ENCODE data around the gene FRMPD1.
"Not testable (repeated sequence)": the region's sequence is repeated elsewhere in the genome, so short reads cannot be mapped to it uniquely, and the experiment has no call there.

FRMPD1 gene

DNA sequence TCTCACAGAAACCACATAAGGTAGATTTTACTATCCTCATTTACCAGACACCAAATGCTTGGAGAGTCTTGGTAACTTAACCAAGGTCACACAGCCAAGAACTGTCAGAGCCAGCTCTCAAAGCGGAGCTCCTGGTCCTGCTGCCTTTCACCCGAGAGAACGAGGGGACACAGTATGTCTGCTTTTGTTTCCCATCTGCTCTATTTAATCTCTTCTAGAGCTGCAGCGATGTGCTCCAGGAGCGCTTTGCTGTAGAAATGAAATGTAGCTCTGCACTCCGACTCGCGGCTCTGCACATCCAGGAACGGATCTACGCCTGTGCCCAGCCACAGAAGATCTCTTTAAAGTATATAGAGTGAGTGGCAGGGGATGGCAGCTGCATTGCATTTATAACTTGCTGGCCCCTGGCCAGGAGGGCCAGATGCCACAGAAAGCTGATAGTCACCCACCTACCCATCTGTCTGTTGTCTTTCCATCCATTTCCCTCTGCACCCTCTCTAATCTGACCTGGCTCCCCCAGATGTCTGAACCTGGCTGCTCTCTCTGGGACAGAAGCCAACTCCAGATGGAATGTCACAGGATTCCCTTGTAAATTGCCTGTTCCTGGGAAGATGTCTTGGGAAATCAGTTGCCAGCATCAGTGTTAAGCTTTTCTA lies 81.5 kb downstream of the FRMPD1 start:
- no peak for DNase-seq (ENCODE audit: low spot score)

DNA sequence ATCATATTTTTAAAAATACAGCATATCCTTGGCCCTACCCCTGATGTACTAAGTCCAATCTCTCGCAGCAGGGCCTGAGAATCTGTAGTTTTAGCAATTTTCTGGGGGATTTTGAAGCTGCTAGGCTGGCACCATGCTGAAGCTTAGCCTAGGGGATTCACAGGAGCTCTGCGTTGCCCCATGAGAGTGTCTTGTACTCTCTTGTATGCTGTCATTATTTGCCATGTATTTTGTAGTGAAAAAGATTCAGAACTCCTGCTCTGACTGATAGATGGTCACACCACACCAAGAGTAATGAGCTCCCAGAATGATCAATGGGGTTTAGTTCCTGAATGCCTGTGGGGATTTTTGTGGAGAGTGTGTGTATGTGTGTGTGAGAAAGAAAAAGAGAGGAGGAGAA lies 82.2 kb downstream of the FRMPD1 start:
- no peak for DNase-seq (ENCODE audit: low spot score)
- FAIRE-seq = no peak

More for the DNA sequence above, 81.5 kb downstream of the FRMPD1 start:
- no peak for FAIRE-seq

DNA sequence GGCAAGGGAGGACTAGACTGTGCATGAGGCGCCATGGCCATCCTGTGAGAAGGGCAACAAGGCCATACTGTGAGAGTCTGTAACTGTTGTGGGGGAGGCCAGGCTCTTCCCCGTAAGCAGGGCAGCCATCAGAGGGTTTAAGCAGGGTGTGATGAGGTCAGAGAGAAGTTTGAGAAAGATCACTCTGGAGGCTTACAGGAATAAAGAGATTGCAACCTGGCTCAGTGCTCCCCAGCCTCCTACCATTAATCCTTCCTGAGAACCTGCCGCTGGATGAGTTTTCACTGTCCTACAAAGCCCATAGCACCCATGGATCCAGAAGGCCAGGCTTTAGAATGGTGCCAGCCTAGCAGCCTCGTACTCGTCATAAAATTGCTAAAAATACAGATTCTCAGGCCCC lies 88.5 kb downstream of the FRMPD1 start:
- no peak for FAIRE-seq
- no peak for DNase-seq (ENCODE audit: low spot score)

DNA sequence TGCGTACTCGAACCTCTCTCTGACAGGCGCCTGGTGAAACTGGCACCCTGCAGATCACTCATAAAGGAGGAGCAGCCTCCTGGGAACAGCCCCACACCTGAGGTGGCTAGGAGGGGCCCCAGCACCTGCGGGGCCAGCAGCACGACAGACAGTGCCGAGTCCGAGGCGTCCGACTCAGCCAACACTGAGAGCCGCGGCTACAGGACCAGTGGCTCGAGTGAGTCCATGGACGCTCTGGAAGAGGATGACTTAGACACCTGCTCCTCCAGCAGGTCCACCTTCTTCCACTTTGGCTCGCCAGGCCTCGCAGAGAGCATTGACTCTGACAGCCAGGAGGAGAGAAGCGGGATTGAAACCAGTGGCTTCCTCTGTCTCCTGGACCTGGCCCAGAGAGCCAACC lies 89.4 kb downstream of the FRMPD1 start:
- FAIRE-seq = no peak
- no peak for DNase-seq (ENCODE audit: low spot score)

DNA sequence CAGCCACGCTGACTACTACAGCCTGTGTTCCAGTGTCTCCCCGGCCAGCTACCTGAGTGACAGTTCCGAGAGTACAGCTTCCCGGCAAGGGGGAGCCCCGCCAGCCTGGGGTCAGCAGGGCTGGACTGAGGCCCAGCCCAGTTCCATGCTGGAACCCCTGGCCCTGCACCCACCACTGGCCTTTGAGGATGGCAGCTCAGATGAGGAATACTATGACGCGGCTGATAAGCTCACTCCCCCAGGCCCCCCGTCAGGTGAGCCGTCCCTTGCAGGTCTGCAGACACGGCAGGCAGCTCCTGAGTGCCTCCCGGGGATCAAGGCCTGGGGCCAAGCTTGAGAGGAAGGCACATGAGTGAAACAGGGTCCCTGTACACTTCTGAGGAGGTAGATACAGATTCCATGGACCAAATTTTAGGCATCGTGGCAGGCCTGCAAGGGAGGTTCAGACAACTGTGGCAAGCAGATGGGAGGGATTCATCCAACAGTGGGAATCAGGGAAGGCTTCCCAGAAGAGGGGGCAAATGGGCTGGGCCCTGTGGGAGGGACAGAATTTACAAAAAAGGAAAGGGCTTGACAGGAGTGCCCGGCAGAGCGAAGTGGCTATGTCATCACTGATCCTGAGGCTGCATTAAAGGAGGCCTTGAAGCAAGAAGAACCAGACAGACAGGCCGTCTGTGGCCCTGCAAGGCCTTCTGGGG lies 90.0 kb downstream of the FRMPD1 start:
- peak; percentile 35 for FAIRE-seq
- no peak for DNase-seq (ENCODE audit: low spot score)

DNA sequence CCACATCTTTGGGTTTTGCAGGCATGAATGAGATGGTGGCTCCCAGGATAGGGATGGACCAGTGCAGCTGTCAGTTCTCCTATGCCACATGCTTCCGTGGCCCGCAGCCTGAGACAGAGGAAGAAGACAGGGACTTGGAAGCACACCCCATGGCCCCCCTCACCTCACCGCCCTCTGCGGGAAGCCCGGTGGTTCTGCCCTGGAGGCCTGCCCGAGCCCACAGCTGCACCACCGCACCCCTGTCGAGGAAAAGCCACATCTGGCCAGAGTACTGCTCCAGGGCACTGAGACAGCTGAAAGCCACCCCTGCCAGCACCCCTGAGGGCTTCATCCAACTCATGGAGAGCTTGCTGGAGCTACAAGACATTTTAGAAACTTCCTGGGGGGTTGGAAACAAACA lies 95.2 kb downstream of the FRMPD1 start:
- DNase-seq (ENCODE audit: low spot score) (no peak), FAIRE-seq (no peak)

DNA sequence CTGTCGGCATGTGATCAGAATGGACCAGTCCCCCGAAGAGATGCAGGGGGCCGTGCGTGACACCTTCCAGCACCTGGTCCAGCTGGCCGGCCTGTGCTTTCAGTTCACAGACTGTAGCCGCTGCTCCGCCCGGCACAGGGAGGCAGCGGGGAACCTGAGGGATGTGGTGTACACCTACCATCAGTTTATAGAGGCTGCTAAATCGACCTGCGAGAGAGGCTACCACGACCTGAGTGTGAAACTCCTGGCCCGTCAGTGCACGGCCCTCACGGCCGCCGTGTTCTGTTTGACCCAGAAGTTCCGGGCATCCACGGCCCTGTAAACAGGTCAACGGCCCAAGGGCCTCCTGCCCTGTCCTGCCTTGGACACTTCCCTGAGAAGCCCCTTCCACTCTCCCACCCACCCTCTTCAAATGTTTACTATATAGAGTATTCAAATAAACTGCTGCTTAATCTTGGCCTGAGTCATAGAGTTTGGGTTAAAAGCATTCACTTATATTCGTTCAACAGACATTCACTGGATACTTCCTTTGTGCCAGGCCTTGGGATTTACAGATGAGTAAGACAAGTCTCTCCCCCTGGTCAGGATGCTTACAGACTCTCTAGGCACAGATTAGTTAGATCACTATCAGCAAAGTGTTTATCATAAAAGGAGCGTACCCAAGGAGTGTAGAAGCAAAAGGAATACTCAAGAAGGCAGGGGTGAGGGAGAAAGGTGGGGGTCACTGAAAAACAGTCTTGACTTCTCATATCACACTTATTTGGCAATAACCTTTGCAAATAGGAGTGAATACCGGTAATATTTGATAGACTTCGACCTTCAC lies 95.9 kb downstream of the FRMPD1 start:
- FAIRE-seq (no peak), DNase-seq (ENCODE audit: low spot score) (no peak)

DNA sequence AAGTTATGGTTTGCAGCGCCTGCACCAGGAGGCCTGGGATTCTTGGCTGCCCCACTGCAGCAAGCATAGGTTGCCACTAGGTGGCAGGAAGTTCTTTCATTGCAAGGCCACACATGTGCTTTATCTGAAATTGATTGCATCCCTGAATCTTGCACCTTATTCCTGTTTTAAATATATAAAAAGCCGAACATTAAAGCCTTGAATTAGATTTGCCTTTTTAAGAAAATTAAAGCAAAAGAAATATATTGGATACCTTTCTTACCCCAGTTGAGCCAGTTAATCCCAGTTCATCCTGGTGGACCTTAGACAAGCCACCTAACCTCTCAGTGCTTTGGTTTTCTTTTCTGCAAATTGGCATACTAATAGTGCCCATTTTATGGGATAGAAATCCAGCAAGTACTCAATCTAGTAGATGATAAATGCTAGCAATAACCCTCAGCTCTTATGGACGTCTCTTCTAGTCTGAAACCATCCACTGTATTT lies 96.6 kb downstream of the FRMPD1 start:
- DNase-seq (ENCODE audit: low spot score) (peak; percentile 83), FAIRE-seq (no peak)

DNA sequence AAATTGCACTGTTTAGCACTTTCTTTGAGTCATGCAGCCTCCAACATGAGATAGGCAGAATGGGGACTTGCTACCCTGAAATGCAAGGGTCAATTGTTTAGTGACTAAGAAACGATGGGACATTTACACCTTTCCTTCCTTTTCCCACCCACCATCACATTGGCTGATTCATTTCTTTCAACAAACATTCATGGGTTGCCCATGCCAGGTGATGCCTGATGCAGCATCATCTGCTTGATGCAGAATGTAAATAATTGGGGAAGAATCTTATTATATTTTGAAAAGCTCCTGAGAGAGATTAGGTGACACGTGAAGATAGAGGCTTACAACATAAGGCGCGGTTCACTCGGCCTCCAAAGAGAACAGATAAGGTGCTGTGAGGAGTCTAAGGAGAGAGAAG lies 98.4 kb downstream of the FRMPD1 start:
- no peak for FAIRE-seq
- no peak for DNase-seq (ENCODE audit: low spot score)

DNA sequence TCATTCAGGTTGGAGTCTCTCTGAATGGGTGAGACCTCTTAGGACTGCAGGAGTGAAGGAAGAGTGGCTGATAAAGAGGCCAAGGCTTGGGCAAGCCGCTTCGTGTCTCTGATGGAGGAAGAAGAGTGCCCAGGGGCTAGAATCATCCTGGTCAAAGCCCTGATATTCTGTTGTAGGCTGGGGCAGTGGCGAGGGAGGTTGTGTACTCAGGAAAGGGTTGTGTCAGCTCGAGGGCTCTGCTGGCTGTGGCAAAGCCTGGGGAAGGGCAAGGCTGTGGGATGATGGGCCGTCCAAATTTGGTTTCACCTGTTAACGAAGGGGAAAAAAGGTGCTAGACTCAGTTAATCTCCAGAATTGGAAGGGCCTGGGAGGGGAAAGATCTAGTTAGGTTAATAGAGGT lies 100.4 kb downstream of the FRMPD1 start:
- no peak for DNase-seq (ENCODE audit: low spot score)
- FAIRE-seq = no peak

DNA sequence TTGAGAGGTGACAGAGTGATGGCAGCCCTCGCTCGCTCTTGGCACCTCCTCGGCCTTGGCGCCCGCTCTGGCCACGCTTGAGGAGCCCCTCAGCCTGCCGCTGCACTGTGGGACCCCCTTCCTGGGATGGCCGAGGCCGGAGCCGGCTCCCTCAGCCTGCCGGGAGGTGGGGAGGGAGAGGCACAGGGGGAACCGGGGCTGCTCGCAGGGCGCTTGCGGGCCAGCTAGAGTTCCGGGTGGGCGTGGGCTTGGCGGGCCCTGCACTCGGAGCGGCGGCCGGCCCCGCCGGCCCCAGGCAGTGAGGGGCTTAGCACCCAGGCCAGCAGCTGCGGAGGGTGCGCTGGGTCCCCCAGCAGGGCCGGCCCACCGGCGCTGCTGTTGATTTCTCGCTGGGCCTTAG lies 101.0 kb downstream of the FRMPD1 start:
- DNase-seq (ENCODE audit: low spot score); FAIRE-seq: not testable (repeated sequence)

DNA sequence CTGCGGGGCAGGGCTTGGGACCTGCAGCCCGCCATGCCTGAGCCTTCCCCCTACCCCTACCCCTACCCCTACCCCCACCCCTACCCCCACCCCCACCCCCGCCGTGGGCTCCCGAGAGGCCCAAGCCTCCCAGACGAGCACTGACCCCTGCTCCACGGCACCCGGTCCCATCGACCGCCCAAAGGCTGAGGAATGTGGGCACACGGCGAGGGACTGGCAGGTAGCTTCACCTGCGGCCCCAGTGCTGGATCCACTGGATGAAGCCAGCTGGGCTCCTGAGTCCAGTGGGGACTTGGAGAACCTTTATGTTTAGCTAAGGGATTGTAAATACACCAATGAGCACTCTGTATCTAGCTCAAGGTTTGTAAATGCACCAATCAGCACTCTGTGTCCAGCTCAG lies 101.4 kb downstream of the FRMPD1 start:
- not testable (repeated sequence) for DNase-seq (ENCODE audit: low spot score); FAIRE-seq

DNA sequence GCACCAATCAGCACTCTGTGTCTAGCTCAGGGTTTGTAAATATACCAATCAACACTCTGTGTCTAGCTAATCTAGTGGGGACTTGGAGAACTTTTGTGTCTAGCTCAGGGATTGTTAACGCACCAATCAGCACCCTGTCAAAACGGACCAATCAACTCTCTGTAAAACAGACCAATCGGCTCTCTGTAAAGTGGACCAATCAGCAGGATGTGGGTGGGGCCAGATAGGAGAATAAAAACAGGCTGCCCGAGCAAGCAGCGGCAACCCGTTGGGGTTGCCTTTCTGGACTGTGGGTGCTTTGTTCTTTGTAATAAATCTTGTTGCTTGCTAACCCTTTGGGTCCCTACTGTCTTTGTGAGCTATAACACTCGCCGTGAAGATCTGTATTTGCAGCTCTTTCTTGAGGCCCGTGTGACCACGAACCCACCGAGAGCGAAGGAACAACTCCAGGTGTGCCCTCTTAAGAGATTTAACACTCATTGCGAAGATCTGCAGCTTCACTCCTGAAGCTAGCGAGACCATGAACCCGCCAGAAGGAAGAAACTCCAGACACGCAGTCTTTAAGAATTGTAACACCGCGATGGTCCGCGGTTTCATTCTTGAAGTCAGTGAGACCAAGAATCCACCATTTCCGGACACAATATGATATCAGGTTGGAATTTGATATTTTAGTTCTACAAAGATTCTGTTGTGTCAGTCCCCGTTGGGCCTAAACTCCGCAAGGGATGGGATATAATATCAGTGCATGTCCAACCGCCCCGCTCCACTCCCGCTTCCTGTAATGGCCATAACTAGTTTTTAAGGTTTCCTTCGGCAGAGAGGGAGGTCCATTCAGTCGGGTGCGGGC lies 102.1 kb downstream of the FRMPD1 start:
- FAIRE-seq = no peak
- no peak for DNase-seq (ENCODE audit: low spot score)

DNA sequence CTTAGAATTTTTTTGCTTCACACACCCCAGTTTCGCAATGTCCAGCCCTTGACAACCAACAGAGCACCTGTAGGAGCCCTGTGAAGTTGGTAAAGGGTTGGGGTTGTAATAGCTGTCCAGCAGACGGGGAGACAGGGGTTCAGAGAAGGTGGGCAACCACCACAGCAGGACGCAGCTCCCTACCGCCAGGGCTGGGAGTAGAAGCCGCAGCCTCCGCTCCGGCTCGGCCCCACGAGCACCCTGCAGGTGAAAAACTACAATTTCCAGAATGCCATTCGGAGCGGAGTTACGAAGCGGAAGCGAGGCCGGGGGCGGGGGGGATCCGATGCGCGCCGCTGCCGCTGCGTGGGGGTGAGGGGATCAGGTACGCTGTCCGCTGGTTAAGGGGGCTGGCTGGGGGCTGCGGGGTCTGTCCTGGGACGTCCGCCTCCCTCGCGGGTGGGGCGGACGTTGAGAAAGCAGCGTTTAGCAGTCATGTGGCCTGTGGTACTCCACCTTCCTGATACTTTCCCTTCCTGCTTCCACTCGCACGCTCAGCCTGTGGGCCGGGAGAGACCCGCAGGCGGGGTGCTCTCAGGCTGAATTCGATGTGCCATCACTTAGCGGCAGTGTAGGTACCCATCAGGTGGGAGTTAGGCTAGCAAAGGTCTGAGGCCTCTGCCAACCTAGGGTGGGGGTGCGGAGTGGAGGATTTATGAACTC lies 102.9 kb downstream of the FRMPD1 start, which contains the start of gene TRMT10B:
Gene TRMT10B (plus strand): TSS at position 317 of the 702 bp plus-strand sequence. CDS start 8,127 bp downstream, outside the sequence.
- DNase-seq (ENCODE audit: low spot score) (peak; percentile 91), FAIRE-seq (no peak)

DNA sequence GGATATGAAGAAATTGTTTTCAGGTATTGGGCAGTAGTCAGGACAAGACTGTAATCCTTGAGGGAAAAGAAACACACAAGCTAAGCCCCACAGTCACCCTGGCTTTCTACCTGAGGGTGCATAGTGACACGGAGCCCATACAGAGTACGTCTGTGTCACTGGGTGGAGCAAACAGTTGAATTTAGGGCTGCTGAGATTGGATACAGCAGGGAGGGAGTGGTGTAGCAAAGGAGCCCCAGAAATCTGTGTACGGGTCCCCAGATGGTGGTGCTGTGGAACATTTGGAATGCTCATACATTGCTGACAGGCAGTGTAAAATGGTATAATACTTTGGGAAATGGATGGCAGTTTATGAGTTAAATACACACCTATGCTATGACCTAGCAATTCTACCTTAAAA lies 108.0 kb downstream of the FRMPD1 start:
- FAIRE-seq = no peak
- DNase-seq (ENCODE audit: low spot score) = no peak

DNA sequence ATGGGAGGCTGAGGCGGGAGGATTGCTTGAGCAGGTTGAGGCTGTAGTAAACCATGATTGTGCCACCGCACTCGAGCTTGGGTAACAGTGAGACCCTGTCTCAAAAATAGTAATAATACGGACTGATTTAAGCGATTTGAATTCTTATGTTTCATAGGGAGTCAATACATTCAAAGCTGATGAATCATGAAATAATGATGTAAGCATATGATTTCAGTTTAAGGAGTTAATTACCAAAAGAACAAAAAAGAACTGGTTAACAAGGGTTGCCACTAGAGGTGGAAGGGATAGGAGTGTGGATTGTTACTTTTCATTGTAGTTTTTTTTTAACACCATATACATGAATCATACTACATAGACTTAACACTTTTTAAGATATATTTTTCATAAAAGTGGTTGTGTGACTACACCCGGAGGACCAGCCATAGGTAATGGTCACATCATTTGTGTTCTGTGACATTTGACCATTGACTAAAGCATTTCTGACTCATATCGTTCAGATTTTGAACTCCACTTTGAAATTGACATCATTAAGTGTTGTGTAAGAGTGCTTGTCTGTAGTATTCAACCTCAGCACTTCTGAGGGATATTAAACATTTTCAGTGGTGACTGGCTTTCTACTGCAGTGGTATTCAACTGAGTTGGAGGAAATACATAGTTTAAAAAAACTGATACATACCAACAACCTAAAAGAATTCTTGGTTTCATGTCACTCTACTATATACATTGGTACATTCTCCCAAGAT lies 109.8 kb downstream of the FRMPD1 start:
- FAIRE-seq = no peak
- DNase-seq (ENCODE audit: low spot score) = no peak

DNA sequence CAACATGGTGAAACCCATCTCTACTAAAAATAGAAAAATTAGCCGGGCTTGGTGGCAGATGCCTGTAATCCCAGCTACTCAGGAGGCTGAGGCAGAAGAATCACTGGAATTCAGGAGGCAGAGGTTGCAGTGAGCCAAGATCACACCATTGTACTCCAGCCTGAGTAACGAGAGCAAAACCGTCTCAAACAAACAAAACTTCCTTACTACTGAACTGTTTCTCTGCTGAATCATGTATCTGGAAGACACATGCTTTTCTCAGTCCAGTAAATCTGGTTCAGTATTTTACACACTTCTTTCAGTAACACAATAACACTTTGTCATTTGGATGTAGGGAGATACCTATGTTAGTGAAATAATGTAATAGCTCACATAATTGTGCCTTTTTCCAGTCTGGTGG lies 110.8 kb downstream of the FRMPD1 start:
- DNase-seq (ENCODE audit: low spot score) (no peak), FAIRE-seq (no peak)

DNA sequence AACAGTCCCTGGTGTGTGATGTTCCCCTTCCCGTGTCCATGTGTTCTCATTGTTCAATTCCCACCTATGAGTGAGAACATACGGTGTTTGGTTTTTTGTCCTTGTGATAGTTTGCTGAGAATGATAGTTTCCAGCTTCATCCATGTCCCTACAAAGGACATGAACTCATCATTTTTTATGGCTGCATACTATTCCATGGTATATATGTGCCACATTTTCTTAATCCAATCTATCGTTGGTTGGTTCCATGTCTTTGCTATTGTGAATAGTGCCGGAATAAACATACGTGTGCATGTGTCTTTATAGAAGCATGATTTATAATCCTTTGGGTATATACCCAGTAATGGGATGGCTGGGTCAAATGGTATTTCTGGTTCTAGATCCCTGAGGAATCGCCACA lies 114.5 kb downstream of the FRMPD1 start:
- not testable (repeated sequence) for FAIRE-seq; DNase-seq (ENCODE audit: low spot score)

DNA sequence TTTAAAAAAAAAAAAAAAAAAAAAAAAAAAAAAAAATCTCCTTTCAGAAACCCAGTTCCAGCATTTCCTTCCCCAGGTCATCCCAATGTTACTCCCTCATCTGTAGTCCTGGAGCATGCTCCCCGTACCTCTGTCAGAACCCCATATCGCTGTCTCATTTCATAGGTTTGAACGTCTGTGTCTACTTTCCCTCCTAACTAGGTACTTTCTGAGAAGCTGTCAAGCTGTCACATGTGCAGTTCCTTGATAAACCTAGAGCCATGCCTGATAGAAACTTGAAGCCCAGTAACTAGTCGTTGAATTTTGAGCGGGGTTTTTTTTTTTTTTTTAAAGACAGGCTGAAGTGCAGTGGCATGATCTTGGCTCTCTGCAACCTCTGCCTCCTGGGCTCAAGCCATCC lies 118.6 kb downstream of the FRMPD1 start:
- DNase-seq (ENCODE audit: low spot score) = no peak
- FAIRE-seq = no peak

DNA sequence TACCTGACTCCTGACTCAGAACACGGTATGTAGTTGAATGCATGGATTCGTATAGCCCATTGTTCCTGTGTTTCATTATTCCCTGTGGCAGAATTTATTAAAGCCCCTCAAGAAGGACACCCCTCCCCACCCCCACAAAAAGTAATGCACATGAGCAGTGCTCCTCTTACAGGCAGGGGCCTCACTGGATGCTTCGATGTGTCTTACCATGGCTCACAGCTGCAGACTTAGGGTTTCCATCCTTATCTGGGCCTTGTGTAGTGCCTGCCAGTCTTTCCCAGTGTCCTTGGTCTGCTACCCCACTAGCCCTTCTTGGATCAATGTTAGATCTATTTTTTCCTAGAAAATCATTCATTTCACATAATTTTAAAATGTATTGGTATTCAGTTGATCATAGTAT lies 119.2 kb downstream of the FRMPD1 start:
- no peak for FAIRE-seq

More for the DNA sequence above, 119.2 kb downstream of the FRMPD1 start:
- no peak for DNase-seq (ENCODE audit: low spot score)

All from urothelium cell line (cell line).